GM10248 (cell line): ENCODE data around the gene RNF20.

Experiments used
- CTCF ChIA-PET: fragments of 300-600 bp; sonication (Branson Sonifier 250); formaldehyde crosslinking; extraction: SDS; loops from one replicate; lab custom pipeline; 2021; ENCODE audit warnings: antibody characterized with exemption; lab: Yijun Ruan, JAX
- POLR2A ChIA-PET: fragments of 350-650 bp; sonication (Branson Sonifier 250); formaldehyde crosslinking; extraction: SDS; loops from one replicate; lab custom pipeline; 2020; ENCODE audit warnings: antibody characterized with exemption; lab: Yijun Ruan, JAX
- DNase-seq: peaks from one replicate; pipeline ENCODE4 v3.0.0; 2012; ENCODE audit errors: extremely low spot score
- TF ChIP-seq, protein P1 (sequence below): IDR thresholded peaks from 2 replicates; pipeline ENCODE4 v1.5.1; 2012; ENCODE audit warnings: mild to moderate bottlenecking, low read depth; ENCODE audit errors: extremely low read depth, missing control alignments, control extremely low read depth

Gene RNF20

GRCh38 chr9:101567725-101568350 is 34.2 kb downstream of the RNF20 start:
- TF ChIP-seq, protein P1, sequence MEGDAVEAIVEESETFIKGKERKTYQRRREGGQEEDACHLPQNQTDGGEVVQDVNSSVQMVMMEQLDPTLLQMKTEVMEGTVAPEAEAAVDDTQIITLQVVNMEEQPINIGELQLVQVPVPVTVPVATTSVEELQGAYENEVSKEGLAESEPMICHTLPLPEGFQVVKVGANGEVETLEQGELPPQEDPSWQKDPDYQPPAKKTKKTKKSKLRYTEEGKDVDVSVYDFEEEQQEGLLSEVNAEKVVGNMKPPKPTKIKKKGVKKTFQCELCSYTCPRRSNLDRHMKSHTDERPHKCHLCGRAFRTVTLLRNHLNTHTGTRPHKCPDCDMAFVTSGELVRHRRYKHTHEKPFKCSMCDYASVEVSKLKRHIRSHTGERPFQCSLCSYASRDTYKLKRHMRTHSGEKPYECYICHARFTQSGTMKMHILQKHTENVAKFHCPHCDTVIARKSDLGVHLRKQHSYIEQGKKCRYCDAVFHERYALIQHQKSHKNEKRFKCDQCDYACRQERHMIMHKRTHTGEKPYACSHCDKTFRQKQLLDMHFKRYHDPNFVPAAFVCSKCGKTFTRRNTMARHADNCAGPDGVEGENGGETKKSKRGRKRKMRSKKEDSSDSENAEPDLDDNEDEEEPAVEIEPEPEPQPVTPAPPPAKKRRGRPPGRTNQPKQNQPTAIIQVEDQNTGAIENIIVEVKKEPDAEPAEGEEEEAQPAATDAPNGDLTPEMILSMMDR: no peak
- CTCF ChIA-PET: interaction anchor here (1.0 to 1.9 kb wide), 6 partner anchors 14 to 109 kb away, joined by 3 to 6 read pairs (median 4); no protein-coding TSS in a partner anchor
- DNase-seq: no peak
- POLR2A ChIA-PET: no interaction called here

DNA sequence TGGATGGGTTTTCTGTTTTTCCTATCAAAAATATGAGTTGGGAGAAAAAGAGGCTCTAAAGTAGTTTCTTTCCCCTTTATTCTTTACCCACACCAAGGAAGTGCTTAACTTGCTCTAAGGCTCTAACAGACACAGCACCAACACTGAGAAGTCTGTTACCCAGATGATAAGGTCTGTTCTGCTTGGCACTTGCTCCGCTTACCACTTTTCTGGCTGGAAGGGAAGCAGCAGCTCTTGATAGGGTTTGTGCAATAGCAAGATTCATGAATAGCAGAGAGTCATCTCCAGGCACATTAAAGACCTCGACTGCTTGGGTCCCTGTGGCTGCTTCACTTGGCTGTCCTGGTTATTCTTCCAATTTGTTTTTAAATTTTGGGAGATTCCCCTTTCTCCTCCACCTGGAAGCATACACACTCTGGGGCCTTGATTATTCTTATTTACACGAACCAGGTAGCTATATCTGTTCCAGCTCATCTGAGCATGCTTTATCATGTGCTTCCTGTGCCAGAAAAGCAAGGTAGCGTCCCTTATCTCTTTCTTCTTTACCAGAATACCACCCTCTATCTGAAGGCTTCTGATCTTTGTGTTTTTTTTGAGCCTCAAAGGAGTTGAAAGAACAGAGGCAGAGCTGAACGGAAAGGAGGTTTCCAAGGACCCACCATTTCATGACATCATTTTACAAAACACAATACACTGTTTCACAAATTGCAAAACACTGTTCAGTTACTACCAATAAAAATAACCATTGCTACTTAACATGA is 36.3 kb downstream of the RNF20 start:
- POLR2A ChIA-PET: no interaction called here
- TF ChIP-seq, protein P1: no peak
- no peak for DNase-seq
- CTCF ChIA-PET: no interaction called here

GRCh38 chr9:101571114-101571513 is 37.5 kb downstream of the RNF20 start:
- CTCF ChIA-PET: interaction anchor here (1.0 kb wide), 1 partner anchor 8 kb away, joined by 5 read pairs; no protein-coding TSS in a partner anchor
- no peak for DNase-seq
- TF ChIP-seq, protein P1: no peak
- POLR2A ChIA-PET: no interaction called here

DNA sequence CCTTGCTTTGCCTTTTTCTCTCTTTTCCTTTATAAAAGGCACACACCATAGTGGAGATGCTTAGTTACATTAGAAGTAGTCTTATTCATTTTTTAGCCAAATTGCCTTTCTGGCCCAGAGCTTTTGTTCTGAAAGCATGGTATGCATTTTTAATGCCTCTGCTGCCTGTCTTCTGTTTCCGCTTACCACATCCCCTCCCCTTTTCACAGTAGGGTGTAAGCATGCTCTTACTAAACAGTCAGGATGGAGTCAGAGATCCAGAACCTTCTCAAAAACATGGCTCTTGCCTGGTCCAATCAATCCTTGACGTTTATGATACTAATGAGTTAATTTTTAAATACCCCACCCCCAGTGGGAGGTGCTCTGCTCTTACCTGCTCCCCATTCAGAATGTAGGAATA is 38.7 kb downstream of the RNF20 start:
- DNase-seq: no peak
- ChIA-PET CTCF (interaction anchor here (1.1 to 1.3 kb wide), 3 partner anchors 10 to 34 kb away, joined by 3 read pairs; no protein-coding TSS in a partner anchor), POLR2A (no interaction called here)
- TF ChIP-seq, protein P1: no peak

DNA sequence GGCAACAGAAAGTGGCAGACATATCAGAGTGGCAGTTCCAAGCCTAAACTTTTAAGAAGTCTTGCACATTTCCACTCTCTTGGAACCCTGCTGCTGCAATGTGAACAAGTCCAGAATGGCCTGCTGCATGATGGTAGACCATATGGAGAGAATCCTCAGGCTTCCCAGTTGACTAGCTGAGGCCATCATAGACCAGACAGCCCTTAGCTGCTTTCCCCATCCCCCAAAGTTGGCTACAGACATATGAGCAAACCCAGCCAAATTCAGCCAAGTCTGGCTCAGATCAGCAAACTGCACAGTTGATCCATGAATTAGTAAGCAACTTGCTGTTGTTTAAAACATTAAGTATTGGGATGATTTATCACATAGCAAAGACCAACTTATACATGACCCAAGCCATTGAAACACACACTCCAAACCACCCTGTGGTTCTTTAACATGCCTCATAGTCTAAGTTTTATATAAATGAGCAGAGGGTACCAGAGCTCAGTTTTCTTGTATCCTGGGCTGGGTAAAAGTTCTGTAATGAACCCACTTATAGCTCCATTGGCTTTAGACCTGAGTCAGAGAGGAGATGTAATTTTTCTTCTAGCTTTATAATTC is 41.2 kb downstream of the RNF20 start:
- TF ChIP-seq, protein P1: no peak
- ChIA-PET POLR2A (no interaction called here), CTCF (interaction anchor here (1.5 kb wide), 1 partner anchor 24 kb away, joined by 3 read pairs; no protein-coding TSS in a partner anchor)
- no peak for DNase-seq

GRCh38 chr9:101578378-101578777 is 44.7 kb downstream of the RNF20 start:
- ChIA-PET CTCF (no interaction called here), POLR2A (no interaction called here)
- TF ChIP-seq, protein P1: no peak
- no peak for DNase-seq
